ENCODE results near the gene AADAC. TPM values are rescaled to one million over a fixed set of nuclear protein-coding genes. Genes with fewer than 3 reads are reported as not detected.
"Not testable (repeated sequence)": the region's sequence is repeated elsewhere in the genome, so short reads cannot be mapped to it uniquely, and the experiment has no call there.

The AADAC gene
- not detected for total RNA-seq

GRCh38 chr3:151813799-151814198 is at the start of gene AADAC:
TSS of gene AADAC (plus strand) at chr3:151814116. CDS start at chr3:151814163, 47 bp downstream.
- CTCF ChIA-PET, result no interaction called here
- POLR2A ChIA-PET, result no interaction called here

GRCh38 chr3:151764699-151765098 is 49.2 kb upstream of the AADAC start:
- CTCF ChIA-PET, POLR2A ChIA-PET: not testable (repeated sequence)

- POLR2A ChIA-PET, result no interaction called here
- CTCF ChIA-PET, result no interaction called here
These were observed 48.2 kb upstream of the AADAC start for GRCh38 chr3:151765685-151766084.

GRCh38 chr3:151766454-151766853 is 47.5 kb upstream of the AADAC start:
- CTCF ChIA-PET, result interaction anchor here (0.7 to 1.1 kb wide), 2 partner anchors 113 to 545 kb away, joined by 3 read pairs; no protein-coding TSS in a partner anchor
- POLR2A ChIA-PET, result no interaction called here

- CTCF ChIA-PET, result no interaction called here
- POLR2A ChIA-PET, result no interaction called here
These were observed 45.5 kb upstream of the AADAC start for GRCh38 chr3:151768393-151768930.

- POLR2A ChIA-PET, result no interaction called here
- CTCF ChIA-PET, result no interaction called here
These were observed 44.7 kb upstream of the AADAC start for GRCh38 chr3:151769175-151769574.

GRCh38 chr3:151770956-151771355 is 43.0 kb upstream of the AADAC start:
- ChIA-PET POLR2A (no interaction called here), CTCF (no interaction called here)

GRCh38 chr3:151772825-151773480 is 41.0 kb upstream of the AADAC start:
- POLR2A ChIA-PET, result no interaction called here
- CTCF ChIA-PET, result interaction anchor here (1.0 kb wide), 1 partner anchor 76 kb away, joined by 3 read pairs; no protein-coding TSS in a partner anchor

- ChIA-PET POLR2A (no interaction called here), CTCF (interaction anchor here (1.0 kb wide), 1 partner anchor 78 kb away, joined by 3 read pairs; no protein-coding TSS in a partner anchor)
These were observed 39.7 kb upstream of the AADAC start for GRCh38 chr3:151774235-151774634.

- ChIA-PET CTCF (no interaction called here), POLR2A (no interaction called here)
These were observed 39.0 kb upstream of the AADAC start for GRCh38 chr3:151774910-151775309.

- POLR2A ChIA-PET, result no interaction called here
- CTCF ChIA-PET, result no interaction called here
These were observed 38.3 kb upstream of the AADAC start for GRCh38 chr3:151775314-151776258.

GRCh38 chr3:151776259-151776740 is 37.6 kb upstream of the AADAC start:
- POLR2A ChIA-PET, result no interaction called here
- CTCF ChIA-PET, result no interaction called here

- ChIA-PET POLR2A (no interaction called here), CTCF (no interaction called here)
These were observed 36.0 kb upstream of the AADAC start for GRCh38 chr3:151777880-151778279.

- CTCF ChIA-PET, result no interaction called here
- POLR2A ChIA-PET, result no interaction called here
These were observed 26.3 kb upstream of the AADAC start for GRCh38 chr3:151787626-151788025.

- POLR2A ChIA-PET, result no interaction called here
These were observed 25.5 kb upstream of the AADAC start for GRCh38 chr3:151788401-151788800.

GRCh38 chr3:151789853-151790463 is 24.0 kb upstream of the AADAC start:
- CTCF ChIA-PET, result no interaction called here
- POLR2A ChIA-PET, result no interaction called here

More at GRCh38 chr3:151788401-151788800, 25.5 kb upstream of the AADAC start:
- CTCF ChIA-PET, result no interaction called here

GRCh38 chr3:151790763-151791162 is 23.2 kb upstream of the AADAC start:
- CTCF ChIA-PET, POLR2A ChIA-PET: not testable (repeated sequence)

GRCh38 chr3:151792411-151792810 is 21.5 kb upstream of the AADAC start:
- ChIA-PET POLR2A (no interaction called here), CTCF (no interaction called here)

- POLR2A ChIA-PET, result no interaction called here
- CTCF ChIA-PET, result no interaction called here
These were observed 20.3 kb upstream of the AADAC start for GRCh38 chr3:151793636-151794035.

GRCh38 chr3:151794080-151794479 is 19.8 kb upstream of the AADAC start:
- ChIA-PET POLR2A (no interaction called here), CTCF (no interaction called here)

All from activated CD8-positive, alpha-beta memory T cell treated with anti-CD3 and anti-CD28 coated beads for 36 hours (primary cell).